ENCODE results near the gene CNKSR3. TPM values are rescaled to one million over a fixed set of nuclear protein-coding genes. Genes with fewer than 3 reads are reported as not detected.
A peak's percentile ranks its signal among the peaks of the same experiment; 100 is the strongest.

The CNKSR3 gene
- total and polyA plus RNA-seq, 5 donors from 2014 or later, result 0.25 TPM; not detected in 4

DNA sequence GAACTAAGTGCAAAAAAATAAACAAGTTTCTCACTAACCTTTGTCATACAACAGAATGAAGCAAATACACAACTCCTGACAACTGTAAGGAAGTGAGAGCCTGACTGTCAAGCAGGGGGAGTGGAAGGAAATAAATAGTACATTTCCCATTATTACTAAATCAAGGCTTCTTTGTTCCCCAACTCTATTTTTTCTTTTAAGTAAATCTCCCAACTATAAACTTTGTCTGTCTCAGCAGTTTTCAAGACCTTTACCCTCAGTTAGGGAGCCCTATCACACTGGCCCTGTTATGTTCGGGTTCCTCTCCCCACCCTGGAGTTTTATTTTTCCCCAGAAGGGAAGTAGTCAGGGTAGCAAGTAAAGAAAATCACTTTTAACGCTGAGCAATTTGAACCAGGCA, 129.7 kb downstream of the CNKSR3 start:
- Histone ChIP-seq H3K27ac (ENCODE audit: insufficient read depth, low read length, poor library complexity, severe bottlenecking) (no peak overlapping the region), H3K9me3 (ENCODE audit: control insufficient read depth in 2 of 2, low read length in 2 of 2) (no peaks in the 10 kb centered on the region), H3K4me1 (ENCODE audit: control insufficient read depth, insufficient read depth, low read length, poor library complexity, severe bottlenecking) (no peaks in the 10 kb centered on the region), H3K27me3 (ENCODE audit: control insufficient read depth, insufficient read depth, low read length) (no peaks in the 10 kb centered on the region), H3K36me3 (ENCODE audit: control insufficient read depth, insufficient read depth, low read length) (no peaks in the 10 kb centered on the region), H3K4me3 (ENCODE audit: low read depth, low read length) (no peak overlapping the region)
- H3K27me3 Mint-ChIP-seq, result peaks cover 9% of the 10 kb centered on the region
- H3K4me1 Mint-ChIP-seq, result no peaks in the 10 kb centered on the region
- no peaks in the 10 kb centered on the region for H3K36me3 Mint-ChIP-seq
- no peak overlapping the region for H3K4me3 Mint-ChIP-seq
- H3K27ac Mint-ChIP-seq, result no peak overlapping the region
- peaks cover 0 to 3% (median 0%) of the 10 kb centered on the region in 7 donors for H3K9me3 Mint-ChIP-seq
- no peak for DNase-seq
- ATAC-seq (ENCODE audit: low read depth in 2 of 2), result no peak

DNA sequence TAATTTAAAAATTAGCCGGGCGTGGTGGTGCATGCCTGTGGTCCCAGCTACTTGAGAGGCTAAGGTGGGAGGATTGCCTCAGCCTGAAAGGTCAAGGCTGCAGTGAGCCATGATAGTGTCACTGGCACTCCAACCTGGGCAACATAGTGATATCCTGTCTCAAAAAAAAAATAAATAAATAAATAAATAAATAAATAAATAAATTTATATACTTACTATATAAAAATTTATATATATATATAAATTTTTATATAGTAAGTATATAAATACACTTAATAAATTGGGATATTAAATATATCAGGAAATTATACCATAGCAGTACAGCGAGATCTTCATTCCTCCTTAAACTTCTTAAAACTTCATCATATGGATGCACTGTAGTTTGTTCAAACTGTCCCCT, 130.9 kb downstream of the CNKSR3 start:
- H3K27ac Mint-ChIP-seq, result no peak overlapping the region
- no peaks in the 10 kb centered on the region for H3K27me3 ChIP-seq (ENCODE audit: control insufficient read depth, insufficient read depth, low read length)
- no peak overlapping the region for H3K4me3 Mint-ChIP-seq
- H3K4me1 ChIP-seq (ENCODE audit: control insufficient read depth, insufficient read depth, low read length, poor library complexity, severe bottlenecking), result no peaks in the 10 kb centered on the region
- H3K36me3 Mint-ChIP-seq, result no peaks in the 10 kb centered on the region
- DNase-seq (no peak), ATAC-seq (ENCODE audit: low read depth in 2 of 2) (no peak)
- no peak overlapping the region for H3K27ac ChIP-seq (ENCODE audit: insufficient read depth, low read length, poor library complexity, severe bottlenecking)
- peaks cover 6% of the 10 kb centered on the region for H3K27me3 Mint-ChIP-seq
- H3K4me3 ChIP-seq (ENCODE audit: low read depth, low read length), result no peak overlapping the region
- H3K4me1 Mint-ChIP-seq, result no peaks in the 10 kb centered on the region
- no peaks in the 10 kb centered on the region for H3K36me3 ChIP-seq (ENCODE audit: control insufficient read depth, insufficient read depth, low read length)
- peaks cover 0 to 3% (median 0%) of the 10 kb centered on the region in 7 donors for H3K9me3 Mint-ChIP-seq
- no peaks in the 10 kb centered on the region for H3K9me3 ChIP-seq (ENCODE audit: control insufficient read depth in 2 of 2, low read length in 2 of 2)

- no peak overlapping the region for H3K27ac Mint-ChIP-seq
- Histone ChIP-seq H3K27ac (ENCODE audit: insufficient read depth, low read length, poor library complexity, severe bottlenecking) (no peak overlapping the region), H3K9me3 (ENCODE audit: control insufficient read depth in 2 of 2, low read length in 2 of 2) (no peaks in the 10 kb centered on the region), H3K27me3 (ENCODE audit: control insufficient read depth, insufficient read depth, low read length) (no peaks in the 10 kb centered on the region), H3K4me1 (ENCODE audit: control insufficient read depth, insufficient read depth, low read length, poor library complexity, severe bottlenecking) (no peaks in the 10 kb centered on the region), H3K4me3 (ENCODE audit: low read depth, low read length) (no peak overlapping the region), H3K36me3 (ENCODE audit: control insufficient read depth, insufficient read depth, low read length) (no peaks in the 10 kb centered on the region)
- no peaks in the 10 kb centered on the region for H3K4me1 Mint-ChIP-seq
- no peak overlapping the region for H3K4me3 Mint-ChIP-seq
- H3K27me3 Mint-ChIP-seq, result peaks cover 5% of the 10 kb centered on the region
- ATAC-seq (ENCODE audit: low read depth in 2 of 2), result no peak
- H3K9me3 Mint-ChIP-seq, result peaks cover 0 to 3% (median 0%) of the 10 kb centered on the region in 7 donors
- no peak for DNase-seq
- no peaks in the 10 kb centered on the region for H3K36me3 Mint-ChIP-seq
These were observed 132.0 kb downstream of the CNKSR3 start for GRCh38 chr6:154378518-154378917.

GRCh38 chr6:154377726-154378125, 132.8 kb downstream of the CNKSR3 start:
- ATAC-seq (ENCODE audit: low read depth in 2 of 2) (no peak), DNase-seq (no peak)
- H3K4me1 Mint-ChIP-seq, result no peaks in the 10 kb centered on the region
- no peak overlapping the region for H3K4me3 ChIP-seq (ENCODE audit: low read depth, low read length)
- no peaks in the 10 kb centered on the region for H3K36me3 ChIP-seq (ENCODE audit: control insufficient read depth, insufficient read depth, low read length)
- H3K27ac Mint-ChIP-seq, result no peak overlapping the region
- no peaks in the 10 kb centered on the region for H3K9me3 ChIP-seq (ENCODE audit: control insufficient read depth in 2 of 2, low read length in 2 of 2)
- H3K27me3 Mint-ChIP-seq, result no peaks in the 10 kb centered on the region
- H3K9me3 Mint-ChIP-seq, result peaks cover 0 to 3% (median 0%) of the 10 kb centered on the region in 7 donors
- no peaks in the 10 kb centered on the region for H3K4me1 ChIP-seq (ENCODE audit: control insufficient read depth, insufficient read depth, low read length, poor library complexity, severe bottlenecking)
- no peaks in the 10 kb centered on the region for H3K27me3 ChIP-seq (ENCODE audit: control insufficient read depth, insufficient read depth, low read length)
- no peaks in the 10 kb centered on the region for H3K36me3 Mint-ChIP-seq
- no peak overlapping the region for H3K4me3 Mint-ChIP-seq
- no peak overlapping the region for H3K27ac ChIP-seq (ENCODE audit: insufficient read depth, low read length, poor library complexity, severe bottlenecking)

DNA sequence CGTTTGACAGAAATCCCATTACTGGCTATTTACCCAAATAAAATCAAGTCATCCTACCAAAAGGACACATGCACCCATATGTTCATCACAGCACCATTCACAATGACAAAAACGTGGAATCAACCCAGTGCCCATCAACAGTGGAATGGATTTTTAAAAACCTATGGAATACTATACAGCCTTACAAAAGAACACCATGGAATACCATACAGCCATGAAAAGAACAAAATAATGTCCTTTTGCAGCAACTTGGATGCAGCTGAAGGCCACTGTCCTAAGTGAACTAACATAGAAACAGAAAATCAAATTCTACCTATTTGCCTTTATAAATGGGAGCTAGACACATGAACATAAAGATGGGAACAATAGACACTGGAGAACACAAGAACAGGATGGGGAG, 136.5 kb downstream of the CNKSR3 start:
- ATAC-seq (ENCODE audit: low read depth in 2 of 2) (no peak), DNase-seq (no peak)
- no peaks in the 10 kb centered on the region for H3K27me3 Mint-ChIP-seq
- Histone ChIP-seq H3K4me1 (ENCODE audit: control insufficient read depth, insufficient read depth, low read length, poor library complexity, severe bottlenecking) (no peaks in the 10 kb centered on the region), H3K36me3 (ENCODE audit: control insufficient read depth, insufficient read depth, low read length) (no peaks in the 10 kb centered on the region), H3K4me3 (ENCODE audit: low read depth, low read length) (no peak overlapping the region), H3K27me3 (ENCODE audit: control insufficient read depth, insufficient read depth, low read length) (no peaks in the 10 kb centered on the region), H3K9me3 (ENCODE audit: control insufficient read depth in 2 of 2, low read length in 2 of 2) (no peaks in the 10 kb centered on the region), H3K27ac (ENCODE audit: insufficient read depth, low read length, poor library complexity, severe bottlenecking) (no peak overlapping the region)
- H3K36me3 Mint-ChIP-seq, result no peaks in the 10 kb centered on the region
- H3K4me1 Mint-ChIP-seq, result peaks cover 0 to 3% (median 0%) of the 10 kb centered on the region in 4 donors
- peaks cover 0 to 2% (median 0%) of the 10 kb centered on the region in 7 donors for H3K9me3 Mint-ChIP-seq
- H3K27ac Mint-ChIP-seq, result no peak overlapping the region
- no peak overlapping the region for H3K4me3 Mint-ChIP-seq

GRCh38 chr6:154371281-154371680, 139.2 kb downstream of the CNKSR3 start:
- Histone ChIP-seq H3K27me3 (ENCODE audit: control insufficient read depth, insufficient read depth, low read length) (no peaks in the 10 kb centered on the region), H3K27ac (ENCODE audit: insufficient read depth, low read length, poor library complexity, severe bottlenecking) (no peak overlapping the region), H3K9me3 (ENCODE audit: control insufficient read depth in 2 of 2, low read length in 2 of 2) (no peaks in the 10 kb centered on the region), H3K36me3 (ENCODE audit: control insufficient read depth, insufficient read depth, low read length) (no peaks in the 10 kb centered on the region), H3K4me1 (ENCODE audit: control insufficient read depth, insufficient read depth, low read length, poor library complexity, severe bottlenecking) (no peaks in the 10 kb centered on the region), H3K4me3 (ENCODE audit: low read depth, low read length) (no peak overlapping the region)
- ATAC-seq (ENCODE audit: low read depth in 2 of 2) (no peak), DNase-seq (no peak)
- Mint-ChIP-seq H3K27ac (peak overlapping the region in 1 of 3 donors; percentile 11), H3K4me3 (no peak overlapping the region), H3K36me3 (no peaks in the 10 kb centered on the region), H3K4me1 (peaks cover 0 to 3% (median 0%) of the 10 kb centered on the region in 4 donors), H3K9me3 (peaks cover 0 to 2% (median 0%) of the 10 kb centered on the region in 7 donors), H3K27me3 (no peaks in the 10 kb centered on the region)

- no peaks in the 10 kb centered on the region for H3K27me3 Mint-ChIP-seq
- ATAC-seq (ENCODE audit: low read depth in 2 of 2) (no peak), DNase-seq (peak in 2 of 3 donors; percentile 25 to 43)
- Histone ChIP-seq H3K27ac (ENCODE audit: insufficient read depth, low read length, poor library complexity, severe bottlenecking) (no peak overlapping the region), H3K9me3 (ENCODE audit: control insufficient read depth in 2 of 2, low read length in 2 of 2) (no peaks in the 10 kb centered on the region), H3K4me3 (ENCODE audit: low read depth, low read length) (no peak overlapping the region), H3K36me3 (ENCODE audit: control insufficient read depth, insufficient read depth, low read length) (no peaks in the 10 kb centered on the region), H3K4me1 (ENCODE audit: control insufficient read depth, insufficient read depth, low read length, poor library complexity, severe bottlenecking) (no peaks in the 10 kb centered on the region), H3K27me3 (ENCODE audit: control insufficient read depth, insufficient read depth, low read length) (no peaks in the 10 kb centered on the region)
- peaks cover 0 to 3% (median 0%) of the 10 kb centered on the region in 4 donors for H3K4me1 Mint-ChIP-seq
- peak overlapping the region in 2 of 3 donors; percentile 39 to 70 for H3K27ac Mint-ChIP-seq
- H3K9me3 Mint-ChIP-seq, result peaks cover 0 to 2% (median 0%) of the 10 kb centered on the region in 7 donors
- H3K4me3 Mint-ChIP-seq, result no peak overlapping the region
- no peaks in the 10 kb centered on the region for H3K36me3 Mint-ChIP-seq
These were observed 139.9 kb downstream of the CNKSR3 start for GRCh38 chr6:154370545-154370944.

GRCh38 chr6:154367839-154368695, 142.4 kb downstream of the CNKSR3 start:
- H3K36me3 ChIP-seq (ENCODE audit: control insufficient read depth, insufficient read depth, low read length), result no peaks in the 10 kb centered on the region
- H3K27me3 Mint-ChIP-seq, result peaks cover 3% of the 10 kb centered on the region
- no peak for ATAC-seq (ENCODE audit: low read depth in 2 of 2)
- no peaks in the 10 kb centered on the region for H3K9me3 ChIP-seq (ENCODE audit: control insufficient read depth in 2 of 2, low read length in 2 of 2)
- no peak for DNase-seq
- no peak overlapping the region for H3K27ac Mint-ChIP-seq
- H3K4me1 Mint-ChIP-seq, result peaks cover 0 to 3% (median 0%) of the 10 kb centered on the region in 4 donors
- H3K4me3 Mint-ChIP-seq, result no peak overlapping the region
- no peak overlapping the region for H3K4me3 ChIP-seq (ENCODE audit: low read depth, low read length)
- no peaks in the 10 kb centered on the region for H3K27me3 ChIP-seq (ENCODE audit: control insufficient read depth, insufficient read depth, low read length)
- no peaks in the 10 kb centered on the region for H3K4me1 ChIP-seq (ENCODE audit: control insufficient read depth, insufficient read depth, low read length, poor library complexity, severe bottlenecking)
- H3K36me3 Mint-ChIP-seq, result no peaks in the 10 kb centered on the region
- no peak overlapping the region for H3K27ac ChIP-seq (ENCODE audit: insufficient read depth, low read length, poor library complexity, severe bottlenecking)
- H3K9me3 Mint-ChIP-seq, result no peaks in the 10 kb centered on the region
